ENCODE results near the gene CCDC197.

Gene CCDC197

GRCh38 chr14:93997082-93997481 is at the start of gene CCDC197:
CCDC197 (plus strand) TSS chr14:93997301; CDS start chr14:93998132, 831 bp downstream.
- POLR2A ChIA-PET, result no interaction called here
- no peak for TF ChIP-seq SP1 (IDR thresholded peaks at IDR 0.05)
- TF ChIP-seq FOXM1 (IDR thresholded peaks at IDR 0.05; ENCODE audit: borderline replicate concordance), result no peak
- no peak for TF ChIP-seq LEF1 (IDR thresholded peaks at IDR 0.05; ENCODE audit: borderline replicate concordance)
- no peak for TF ChIP-seq TARDBP (IDR thresholded peaks at IDR 0.05)
- TF ChIP-seq FOXK2 (IDR thresholded peaks at IDR 0.05), result no peak
- TF ChIP-seq BHLHE40 (IDR thresholded peaks at IDR 0.05; ENCODE audit: borderline replicate concordance), result no peak
- no peak for TF ChIP-seq ELF4 (IDR thresholded peaks at IDR 0.05)
- no peak for TF ChIP-seq FOXA1 (IDR thresholded peaks at IDR 0.05)
- TF ChIP-seq CTBP1 (IDR thresholded peaks at IDR 0.05; ENCODE audit: borderline replicate concordance), result no peak
- no peak for TF ChIP-seq PKNOX1 (IDR thresholded peaks at IDR 0.05)
- CTCF ChIA-PET, result interaction anchor here (0.7 to 2.3 kb wide), 4 partner anchors 14 to 1332 kb away, joined by 3 to 9 read pairs (median 6); no protein-coding TSS in a partner anchor

GRCh38 chr14:93949511-93950075 is 47.5 kb upstream of the CCDC197 start:
- DNase-seq (ENCODE audit: extremely low spot score), result no peak
- ChIA-PET CTCF (interaction anchor here (2.0 kb wide), 1 partner anchor 10 kb away, joined by 13 read pairs; no protein-coding TSS in a partner anchor), POLR2A (interaction anchor here (1.5 kb wide), 1 partner anchor 9 kb away, joined by 5 read pairs; no protein-coding TSS in a partner anchor)
- TF ChIP-seq BHLHE40 (IDR thresholded peaks at IDR 0.05; ENCODE audit: borderline replicate concordance) (no peak), NFRKB (IDR thresholded peaks at IDR 0.05) (no peak)

More at GRCh38 chr14:93997082-93997481, at the start of gene CCDC197:
- no peak for DNase-seq (ENCODE audit: extremely low spot score)

- DNase-seq (ENCODE audit: extremely low spot score), result no peak
- ChIA-PET CTCF (interaction anchor here (1.0 kb wide), 1 partner anchor 11 kb away, joined by 4 read pairs; no protein-coding TSS in a partner anchor), POLR2A (no interaction called here)
- TF ChIP-seq SP1 (IDR thresholded peaks at IDR 0.05) (no peak), L3MBTL2 (conservative IDR thresholded peaks at IDR 0.05) (no peak), CTBP1 (IDR thresholded peaks at IDR 0.05; ENCODE audit: borderline replicate concordance) (no peak), TARDBP (IDR thresholded peaks at IDR 0.05) (no peak), FOXA1 (IDR thresholded peaks at IDR 0.05) (no peak), HDGF (IDR thresholded peaks at IDR 0.05; ENCODE audit: borderline replicate concordance) (no peak)
Observed at GRCh38 chr14:93950948-93951634, 46.0 kb upstream of the CCDC197 start.

- ChIA-PET POLR2A (no interaction called here), CTCF (interaction anchor here (1.0 to 1.4 kb wide), 2 partner anchors 12 kb away, joined by 4 to 5 read pairs; no protein-coding TSS in a partner anchor)
- DNase-seq (ENCODE audit: extremely low spot score), result no peak
- no peak for TF ChIP-seq HDGF (IDR thresholded peaks at IDR 0.05; ENCODE audit: borderline replicate concordance)
- TF ChIP-seq FOXA1 (IDR thresholded peaks at IDR 0.05), result no peak
- TF ChIP-seq SP1 (IDR thresholded peaks at IDR 0.05), result no peak
- TF ChIP-seq ZNF384 (IDR thresholded peaks at IDR 0.05), result no peak
- no peak for TF ChIP-seq SUZ12 (IDR thresholded peaks at IDR 0.05)
- TF ChIP-seq ELF4 (IDR thresholded peaks at IDR 0.05), result no peak
- no peak for TF ChIP-seq NFRKB (IDR thresholded peaks at IDR 0.05)
- no peak for TF ChIP-seq CTBP1 (IDR thresholded peaks at IDR 0.05; ENCODE audit: borderline replicate concordance)
- TF ChIP-seq L3MBTL2 (conservative IDR thresholded peaks at IDR 0.05), result no peak
- no peak for TF ChIP-seq LEF1 (IDR thresholded peaks at IDR 0.05; ENCODE audit: borderline replicate concordance)
- TF ChIP-seq FOXK2 (IDR thresholded peaks at IDR 0.05), result no peak
- no peak for TF ChIP-seq ARNT (IDR thresholded peaks at IDR 0.05)
- no peak for TF ChIP-seq TARDBP (IDR thresholded peaks at IDR 0.05)
- TF ChIP-seq PKNOX1 (IDR thresholded peaks at IDR 0.05), result no peak
- TF ChIP-seq FOXM1 (IDR thresholded peaks at IDR 0.05; ENCODE audit: borderline replicate concordance), result no peak
- TF ChIP-seq BHLHE40 (IDR thresholded peaks at IDR 0.05; ENCODE audit: borderline replicate concordance), result no peak
Observed at GRCh38 chr14:93951635-93952540, 45.2 kb upstream of the CCDC197 start.

GRCh38 chr14:93952829-93953228 is 44.3 kb upstream of the CCDC197 start:
- TF ChIP-seq TARDBP (IDR thresholded peaks at IDR 0.05) (no peak), ARNT (IDR thresholded peaks at IDR 0.05) (no peak), NFRKB (IDR thresholded peaks at IDR 0.05) (no peak), SUZ12 (IDR thresholded peaks at IDR 0.05) (no peak), PKNOX1 (IDR thresholded peaks at IDR 0.05) (no peak), CTBP1 (IDR thresholded peaks at IDR 0.05; ENCODE audit: borderline replicate concordance) (no peak), SP1 (IDR thresholded peaks at IDR 0.05) (no peak)
- POLR2A ChIA-PET, result no interaction called here
- CTCF ChIA-PET, result interaction anchor here (1.0 to 1.4 kb wide), 2 partner anchors 10 to 13 kb away, joined by 3 to 5 read pairs; no protein-coding TSS in a partner anchor
- no peak for DNase-seq (ENCODE audit: extremely low spot score)

Data from HEK293T (cell line).